ENCODE data around the gene M1AP.

The M1AP gene

DNA sequence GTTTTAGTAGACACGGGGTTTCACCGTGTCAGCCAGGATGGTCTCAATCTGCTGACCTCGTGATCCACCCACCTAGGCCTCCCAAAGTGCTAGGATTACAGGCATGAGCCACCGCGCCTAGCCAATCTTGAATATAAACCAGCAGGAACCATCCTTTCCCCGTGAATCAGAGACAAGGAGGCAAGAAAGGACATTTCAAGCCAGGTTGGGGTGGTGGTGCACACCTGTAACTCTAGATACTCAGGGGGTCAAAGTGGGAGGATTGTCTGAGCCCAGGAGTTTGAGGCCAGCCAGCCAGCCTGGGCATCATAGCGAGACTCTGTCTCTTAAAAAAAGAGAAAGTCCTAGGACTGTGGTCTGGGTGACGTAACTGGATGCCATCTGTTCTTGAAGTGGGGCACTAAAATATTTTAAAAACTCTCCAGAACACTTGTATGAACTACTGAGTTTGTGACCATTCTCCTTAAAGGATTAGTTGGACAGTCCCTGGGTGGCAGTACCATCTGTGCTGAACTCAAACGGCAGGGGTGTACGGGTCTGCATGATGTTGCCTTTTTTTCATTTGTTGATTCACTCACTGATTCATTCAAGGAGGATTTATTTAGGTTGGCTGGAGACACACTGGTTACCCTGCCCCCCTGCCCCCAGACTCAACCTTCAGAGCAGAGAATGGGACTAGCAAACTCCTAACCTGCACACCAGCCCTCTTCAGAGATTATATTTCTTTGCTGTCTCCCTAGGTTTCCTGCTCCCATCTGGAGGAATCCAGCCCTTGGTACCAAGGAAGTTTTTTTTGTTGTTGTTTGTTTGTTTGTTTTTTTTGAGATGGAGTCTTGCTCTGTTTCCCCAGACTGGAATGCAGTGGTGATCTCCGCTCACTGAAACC lies 136.8 kb downstream of the M1AP start:
- peaks cover 69 to 86% (median 83%) of the 10 kb centered on the region in 11 experiments for H3K27me3 ChIP-seq
- no peak overlapping the region for H3K4me3 ChIP-seq
- H3K4me2 ChIP-seq: no peak overlapping the region
- H4K20me1 ChIP-seq: peaks cover 0 to 35% (median 23%) of the 10 kb centered on the region in 11 experiments; a peak in 15 of 22 replicates
- H3K27ac ChIP-seq: no peak overlapping the region
- no peak overlapping the region for H3K9ac ChIP-seq
- no peak for TF ChIP-seq Cebpa-rat (IDR thresholded peaks at IDR 0.05)
- peaks cover 4 to 28% (median 15%) of the 10 kb centered on the region in 11 experiments; a peak in 15 of 22 replicates for H3K9me3 ChIP-seq (replicated peaks in 1 of 11)
- H3K36me3 ChIP-seq: peaks cover 0 to 3% (median 0%) of the 10 kb centered on the region in 11 experiments; a peak in 4 of 22 replicates
- peaks cover 17 to 34% (median 23%) of the 10 kb centered on the region in 10 experiments for H3K4me1 ChIP-seq

DNA sequence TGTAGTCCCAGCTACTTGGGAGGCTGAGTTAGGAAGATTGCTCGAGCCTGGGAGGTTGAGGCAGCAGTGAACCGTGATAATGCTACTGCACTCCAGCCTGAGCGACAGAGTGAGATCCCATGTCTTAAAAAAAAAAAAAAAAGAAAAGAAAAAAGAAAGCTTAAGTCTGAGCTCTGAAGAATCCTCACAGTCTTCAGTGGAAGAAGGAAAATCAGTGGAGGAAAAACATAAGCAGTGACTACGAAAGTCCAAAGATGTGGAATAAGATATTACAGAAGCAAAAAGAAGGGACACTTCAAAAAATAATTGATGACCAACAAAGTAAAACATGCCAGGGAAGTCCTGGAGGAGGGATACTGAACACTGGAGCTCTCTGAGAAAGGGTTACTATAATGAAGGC lies 137.9 kb downstream of the M1AP start:
- TF ChIP-seq Cebpa-rat (IDR thresholded peaks at IDR 0.05): no peak
- Histone ChIP-seq H4K20me1 (peaks cover 0 to 26% (median 17%) of the 10 kb centered on the region in 11 experiments; a peak in 16 of 22 replicates), H3K4me3 (no peak overlapping the region), H3K4me1 (peaks cover 28 to 42% (median 34%) of the 10 kb centered on the region in 10 experiments), H3K4me2 (no peak overlapping the region), H3K27ac (no peak overlapping the region), H3K27me3 (peaks cover 58 to 83% (median 79%) of the 10 kb centered on the region in 11 experiments), H3K9me3 (replicated peaks in 1 of 11) (peaks cover 0 to 17% (median 5%) of the 10 kb centered on the region in 11 experiments; a peak in 12 of 22 replicates), H3K9ac (no peak overlapping the region), H3K36me3 (peaks cover 7 to 13% (median 8%) of the 10 kb centered on the region in 11 experiments; a peak in 21 of 22 replicates)

DNA sequence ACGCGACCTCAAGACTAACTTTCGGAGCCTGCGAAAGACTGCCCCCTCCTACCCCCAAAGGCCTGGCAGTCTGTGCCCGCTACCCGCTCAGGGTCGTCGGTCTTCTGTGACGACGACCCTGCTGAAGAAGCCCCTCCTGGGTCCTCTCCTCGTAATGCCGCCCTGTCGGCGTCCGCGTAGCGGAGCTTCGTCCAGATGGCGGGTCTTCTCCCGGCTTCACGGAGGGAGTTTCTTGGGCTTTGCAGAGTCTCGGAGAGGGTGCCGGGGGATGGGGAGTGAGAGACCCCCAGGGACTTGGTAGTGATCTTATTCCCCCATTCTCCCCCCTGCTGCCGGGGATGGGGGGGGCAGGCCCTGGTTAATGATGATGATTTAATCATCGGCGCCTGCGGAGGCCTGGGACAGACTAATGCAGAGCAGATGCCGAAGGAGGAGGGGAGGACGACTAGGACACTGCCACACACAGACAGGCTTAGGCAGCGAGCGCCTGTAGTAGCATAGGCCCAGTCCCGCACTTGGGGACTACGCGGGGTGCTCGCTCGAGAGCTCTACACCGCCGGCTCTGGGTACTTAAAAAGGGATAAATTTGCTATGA lies 140.1 kb downstream of the M1AP start:
- Histone ChIP-seq H4K20me1 (peaks cover 0 to 8% (median 0%) of the 10 kb centered on the region in 11 experiments; a peak in 7 of 22 replicates), H3K27ac (peak overlapping the region; percentile 95 to 98 (median 97)), H3K9me3 (replicated peaks in 1 of 11) (peaks cover 0 to 4% (median 0%) of the 10 kb centered on the region in 11 experiments; a peak in 1 of 22 replicates), H3K9ac (peak overlapping the region; percentile 92 to 98 (median 95)), H3K4me3 (peak overlapping the region; percentile 67 to 80 (median 73)), H3K27me3 (peaks cover 49 to 83% (median 79%) of the 10 kb centered on the region in 11 experiments), H3K36me3 (peaks cover 11 to 24% (median 18%) of the 10 kb centered on the region in 11 experiments; a peak in 21 of 22 replicates), H3K4me2 (peak overlapping the region; percentile 81 to 98 (median 94)), H3K4me1 (peaks cover 28 to 48% (median 34%) of the 10 kb centered on the region in 10 experiments)
- no peak for TF ChIP-seq Cebpa-rat (IDR thresholded peaks at IDR 0.05)
